Ectodermal cell (in vitro differentiated cells): Measurements from ENCODE around the gene MAPK1.

ENCODE experiments used
- H3K27ac ChIP-seq: 2 replicates; pipeline ENCODE4 v1.7.0; 2013; ENCODE audit warnings: mild to moderate bottlenecking, low read depth, low read length; ENCODE audit not compliant: insufficient read depth, poor library complexity, severe bottlenecking
- H3K27me3 ChIP-seq: 2 replicates; pipeline ENCODE4 v1.7.0; 2013; ENCODE audit warnings: mild to moderate bottlenecking, low read length; ENCODE audit not compliant: insufficient read depth, control insufficient read depth, poor library complexity, severe bottlenecking
- H3K36me3 ChIP-seq: one replicate; pipeline ENCODE4 v1.7.0; 2013; ENCODE audit warnings: low read length; ENCODE audit not compliant: control insufficient read depth, insufficient read depth
- H3K4me1 ChIP-seq: one replicate; pipeline ENCODE4 v1.7.0; 2013; ENCODE audit warnings: low read length; ENCODE audit not compliant: control insufficient read depth, insufficient read depth
- H3K4me3 ChIP-seq: 2 replicates; pipeline ENCODE4 v1.7.0; 2013; ENCODE audit warnings: low read depth, low read length, control low read depth; ENCODE audit not compliant: insufficient read depth
- H3K9me3 ChIP-seq: 2 replicates; pipeline ENCODE4 v1.7.0; 2013; ENCODE audit warnings: mild to moderate bottlenecking, low read length, moderate library complexity; ENCODE audit not compliant: control insufficient read depth
- WGBS, 2 experiments: methylation state at CpG; one replicate each; pipeline ENCODE4 v1.1.7; 2013; ENCODE audit warnings: missing lambda C conversion rate in 2 of 2; 5-methylcytosine and 5-hydroxymethylcytosine counted together

The MAPK1 gene

GRCh38 chr22:21861851-21862250, 5.6 kb downstream of the MAPK1 start:
- Histone ChIP-seq H3K9me3 (no peaks in the 10 kb centered on the region), H3K27ac (no peak overlapping the region), H3K4me3 (no peak overlapping the region), H3K4me1 (peaks cover 15% of the 10 kb centered on the region), H3K27me3 (no peaks in the 10 kb centered on the region), H3K36me3 (no peaks in the 10 kb centered on the region)

GRCh38 chr22:21861264-21861848, 6.1 kb downstream of the MAPK1 start:
- H3K4me1 ChIP-seq = peaks cover 15% of the 10 kb centered on the region
- H3K36me3 ChIP-seq = no peaks in the 10 kb centered on the region
- H3K27me3 ChIP-seq = no peaks in the 10 kb centered on the region
- H3K4me3 ChIP-seq = no peak overlapping the region
- H3K27ac ChIP-seq = no peak overlapping the region
- WGBS, 2 experiments = 91 to 93% methylated on average over 3 of the region's 3 CpGs
- H3K9me3 ChIP-seq = no peaks in the 10 kb centered on the region

- Histone ChIP-seq H3K27me3 (no peaks in the 10 kb centered on the region), H3K36me3 (no peaks in the 10 kb centered on the region), H3K4me3 (no peak overlapping the region), H3K9me3 (no peaks in the 10 kb centered on the region), H3K4me1 (peaks cover 9% of the 10 kb centered on the region), H3K27ac (no peak overlapping the region)
- 76 to 85% methylated on average over 4 of the region's 4 CpGs for WGBS, 2 experiments
Measured at GRCh38 chr22:21860491-21861039, 6.9 kb downstream of the MAPK1 start.

GRCh38 chr22:21858025-21858764, 9.2 kb downstream of the MAPK1 start:
- no peak overlapping the region for H3K27ac ChIP-seq
- H3K36me3 ChIP-seq = no peaks in the 10 kb centered on the region
- 94 to 96% methylated on average over 4 of the region's 4 CpGs for WGBS, 2 experiments
- H3K4me3 ChIP-seq = no peak overlapping the region
- peaks cover 3% of the 10 kb centered on the region for H3K4me1 ChIP-seq
- no peaks in the 10 kb centered on the region for H3K9me3 ChIP-seq
- no peaks in the 10 kb centered on the region for H3K27me3 ChIP-seq

GRCh38 chr22:21857481-21857914, 9.9 kb downstream of the MAPK1 start:
- H3K36me3 ChIP-seq = no peaks in the 10 kb centered on the region
- peaks cover 3% of the 10 kb centered on the region for H3K4me1 ChIP-seq
- no peaks in the 10 kb centered on the region for H3K27me3 ChIP-seq
- 94 to 95% methylated on average over 4 of the region's 4 CpGs for WGBS, 2 experiments
- H3K4me3 ChIP-seq = no peak overlapping the region
- H3K9me3 ChIP-seq = no peaks in the 10 kb centered on the region
- no peak overlapping the region for H3K27ac ChIP-seq

GRCh38 chr22:21856868-21857267, 10.6 kb downstream of the MAPK1 start:
- Histone ChIP-seq H3K36me3 (no peaks in the 10 kb centered on the region), H3K27me3 (no peaks in the 10 kb centered on the region), H3K4me1 (peaks cover 3% of the 10 kb centered on the region), H3K9me3 (no peaks in the 10 kb centered on the region), H3K4me3 (no peak overlapping the region), H3K27ac (no peak overlapping the region)
- 88 to 92% methylated on average over 8 of the region's 8 CpGs for WGBS, 2 experiments

GRCh38 chr22:21856197-21856596, 11.2 kb downstream of the MAPK1 start:
- H3K36me3 ChIP-seq = no peaks in the 10 kb centered on the region
- peaks cover 3% of the 10 kb centered on the region for H3K4me1 ChIP-seq
- no peaks in the 10 kb centered on the region for H3K27me3 ChIP-seq
- H3K4me3 ChIP-seq = no peak overlapping the region
- WGBS, 2 experiments = 92% methylated on average over 8 to 10 of the region's 10 CpGs
- no peaks in the 10 kb centered on the region for H3K9me3 ChIP-seq
- no peak overlapping the region for H3K27ac ChIP-seq

DNA sequence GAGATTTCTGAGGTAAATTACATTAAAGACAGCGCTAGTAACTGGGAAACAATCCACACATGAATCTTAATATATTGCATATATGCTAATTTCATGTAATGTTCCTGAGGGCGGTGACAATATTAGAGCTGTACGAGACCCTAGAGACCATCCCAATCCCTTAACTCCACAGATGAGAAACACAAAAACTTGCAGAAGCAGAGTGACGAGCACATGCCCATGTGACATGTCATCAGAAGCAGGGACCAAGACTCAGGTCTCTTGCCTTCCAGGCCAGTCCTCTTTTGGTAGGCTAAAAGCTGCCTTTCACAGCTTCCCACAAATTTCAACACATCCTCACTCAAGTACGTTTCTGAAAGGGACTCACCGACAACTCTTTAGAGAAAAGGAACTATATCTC, 11.8 kb downstream of the MAPK1 start:
- H3K27ac ChIP-seq = no peak overlapping the region
- H3K4me1 ChIP-seq = peaks cover 3% of the 10 kb centered on the region
- WGBS, 2 experiments = 81 to 83% methylated on average over 5 of the region's 6 CpGs
- no peaks in the 10 kb centered on the region for H3K27me3 ChIP-seq
- no peaks in the 10 kb centered on the region for H3K9me3 ChIP-seq
- no peak overlapping the region for H3K4me3 ChIP-seq
- H3K36me3 ChIP-seq = no peaks in the 10 kb centered on the region

DNA sequence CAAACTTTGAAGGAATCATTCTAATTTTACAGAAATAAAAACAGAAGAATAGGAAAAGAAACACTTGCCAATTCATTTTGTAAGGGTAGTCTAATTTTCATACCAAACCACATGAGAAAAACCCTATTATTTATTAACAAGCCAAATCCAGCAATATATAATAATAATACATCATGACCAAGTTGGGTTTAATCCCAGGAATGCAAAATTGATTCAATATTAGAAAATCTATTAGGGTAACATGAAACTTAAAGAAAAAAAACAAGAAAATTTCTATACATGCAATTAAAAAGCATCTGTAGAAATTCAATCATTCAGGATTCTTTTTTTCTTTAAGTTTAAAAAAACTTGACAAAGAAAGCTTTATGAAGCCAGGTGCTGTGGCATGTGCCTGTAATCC, 16.8 kb downstream of the MAPK1 start:
- Histone ChIP-seq H3K9me3 (no peaks in the 10 kb centered on the region), H3K4me1 (no peaks in the 10 kb centered on the region), H3K27ac (no peak overlapping the region), H3K36me3 (no peaks in the 10 kb centered on the region), H3K4me3 (no peak overlapping the region), H3K27me3 (no peaks in the 10 kb centered on the region)

GRCh38 chr22:21849489-21849888, 18.0 kb downstream of the MAPK1 start:
- no peaks in the 10 kb centered on the region for H3K36me3 ChIP-seq
- no peaks in the 10 kb centered on the region for H3K27me3 ChIP-seq
- H3K4me1 ChIP-seq = no peaks in the 10 kb centered on the region
- H3K4me3 ChIP-seq = no peak overlapping the region
- 84 to 94% methylated on average over 1 of the region's 1 CpG for WGBS, 2 experiments
- no peaks in the 10 kb centered on the region for H3K9me3 ChIP-seq
- H3K27ac ChIP-seq = no peak overlapping the region
